SU-DHL-6 (cell line): ENCODE results near the gene LEF1.

Experiments used
- H2AFZ ChIP-seq: fragments of 200-600 bp; sonication (generic); 2 replicates; pipeline ENCODE4 v1.6.1; 2014; ENCODE audit warnings: low read depth, mild to moderate bottlenecking, moderate library complexity, mixed read lengths, antibody characterized with exemption, low read length; ENCODE audit not compliant: severe bottlenecking
- H3F3A ChIP-seq: fragments of 200-600 bp; shearing (Covaris generic); 2 replicates; pipeline ENCODE4 v1.6.0; 2016; ENCODE audit warnings: antibody characterized with exemption, mild to moderate bottlenecking; ENCODE audit not compliant: insufficient read depth
- H3K27ac ChIP-seq: fragments of 200-600 bp; sonication (generic); 2 replicates; pipeline ENCODE4 v1.5.1; 2016; ENCODE audit warnings: low read depth, mild to moderate bottlenecking, low read length, moderate library complexity, mixed read lengths
- H3K27me3 ChIP-seq: fragments of 200-600 bp; sonication (generic), shearing (Covaris generic); 2 replicates; pipeline ENCODE4 v1.6.0; 2014; ENCODE audit warnings: mild to moderate bottlenecking, low read length
- H3K36me3 ChIP-seq: fragments of 200-600 bp; sonication (generic); 2 replicates; pipeline ENCODE4 v1.6.1; 2014; ENCODE audit warnings: mild to moderate bottlenecking, low read length, mixed read lengths
- H3K4me2 ChIP-seq: fragments of 300-600, 200-600 bp; shearing (Covaris generic), sonication (generic); 2 replicates; pipeline ENCODE4 v1.6.0; 2014; ENCODE audit warnings: low read length, low read depth, mild to moderate bottlenecking; ENCODE audit not compliant: poor library complexity, severe bottlenecking
- H3K4me3 ChIP-seq: fragments of 200-600 bp; sonication (generic); 2 replicates; pipeline ENCODE4 v1.5.1; 2014; ENCODE audit warnings: antibody characterized with exemption, low read length, mild to moderate bottlenecking, mixed read lengths; ENCODE audit not compliant: insufficient read depth, poor library complexity, severe bottlenecking
- H3K79me2 ChIP-seq: fragments of 200-600 bp; sonication (generic); 2 replicates; pipeline ENCODE4 v1.6.1; 2014; ENCODE audit warnings: mild to moderate bottlenecking, low read length, moderate library complexity; ENCODE audit not compliant: insufficient read depth
- H3K9ac ChIP-seq: fragments of 200-600 bp; sonication (generic); 2 replicates; pipeline ENCODE4 v1.7.0; 2014; ENCODE audit warnings: mild to moderate bottlenecking, low read length
- H3K9me2 ChIP-seq: fragments of 200-600 bp; sonication (generic); replicated peaks from 2 replicates; pipeline ENCODE4 v1.6.1; 2014; ENCODE audit warnings: low read length; ENCODE audit not compliant: insufficient read depth
- H3K9me3 ChIP-seq: fragments of 200-600 bp; sonication (generic); 2 replicates; pipeline ENCODE4 v1.6.1; 2014; ENCODE audit warnings: low read length, mixed read lengths; ENCODE audit not compliant: insufficient read depth
- H4K20me1 ChIP-seq: fragments of 200-600 bp; sonication (generic); 2 replicates; pipeline ENCODE4 v1.6.1; 2014; ENCODE audit warnings: low read depth, mild to moderate bottlenecking, antibody characterized with exemption, low read length, moderate library complexity, mixed read lengths
- EZH2phosphoT487 ChIP-seq: fragments of 200-600 bp; sonication (generic), shearing (Covaris generic); conservative IDR thresholded peaks from 2 replicates; pipeline ENCODE4 v1.6.1; 2018; ENCODE audit warnings: mild to moderate bottlenecking, antibody characterized with exemption, low read length, moderate library complexity, mixed read lengths
- TF ChIP-seq, protein P1 (sequence below): fragments of 200-600 bp; sonication (generic); IDR thresholded peaks from one replicate; pipeline ENCODE4 v1.5.1; 2017; ENCODE audit warnings: antibody characterized with exemption, mild to moderate bottlenecking, low read length, moderate library complexity; ENCODE audit not compliant: insufficient read depth, poor library complexity, severe bottlenecking

LEF1 gene

DNA sequence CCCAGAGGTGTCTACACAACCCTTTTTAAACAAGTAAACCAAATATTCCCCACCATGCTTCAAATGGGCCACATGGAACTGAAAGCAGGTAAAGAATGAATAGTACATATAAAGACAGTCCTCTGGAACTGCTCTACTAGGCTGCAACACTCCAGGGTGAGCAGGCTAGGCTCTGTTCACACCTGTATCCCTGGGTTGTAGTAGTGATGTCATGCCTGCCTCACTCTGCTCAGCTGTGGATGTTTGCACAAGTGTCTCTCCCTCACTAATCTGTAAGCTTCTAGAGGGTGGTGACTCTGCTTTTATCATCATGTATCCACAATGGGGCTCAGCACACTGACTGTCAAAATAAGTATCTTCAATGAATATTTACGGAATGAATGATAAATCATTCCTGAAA, 20.4 kb downstream of the LEF1 start:
- Histone ChIP-seq H3K4me2 (no peak overlapping the region), H3K9me2 (no peaks in the 10 kb centered on the region), H3K27ac (no peak overlapping the region), H3K27me3 (no peaks in the 10 kb centered on the region), H3K9me3 (no peaks in the 10 kb centered on the region), H2AFZ (no peak overlapping the region), H3F3A (no peaks in the 10 kb centered on the region), H3K9ac (no peak overlapping the region), H4K20me1 (no peaks in the 10 kb centered on the region), H3K4me3 (no peak overlapping the region), H3K79me2 (peaks cover 54% of the 10 kb centered on the region; the same call in 1 of the 2 replicates), H3K36me3 (no peaks in the 10 kb centered on the region)
- TF ChIP-seq, protein P1, sequence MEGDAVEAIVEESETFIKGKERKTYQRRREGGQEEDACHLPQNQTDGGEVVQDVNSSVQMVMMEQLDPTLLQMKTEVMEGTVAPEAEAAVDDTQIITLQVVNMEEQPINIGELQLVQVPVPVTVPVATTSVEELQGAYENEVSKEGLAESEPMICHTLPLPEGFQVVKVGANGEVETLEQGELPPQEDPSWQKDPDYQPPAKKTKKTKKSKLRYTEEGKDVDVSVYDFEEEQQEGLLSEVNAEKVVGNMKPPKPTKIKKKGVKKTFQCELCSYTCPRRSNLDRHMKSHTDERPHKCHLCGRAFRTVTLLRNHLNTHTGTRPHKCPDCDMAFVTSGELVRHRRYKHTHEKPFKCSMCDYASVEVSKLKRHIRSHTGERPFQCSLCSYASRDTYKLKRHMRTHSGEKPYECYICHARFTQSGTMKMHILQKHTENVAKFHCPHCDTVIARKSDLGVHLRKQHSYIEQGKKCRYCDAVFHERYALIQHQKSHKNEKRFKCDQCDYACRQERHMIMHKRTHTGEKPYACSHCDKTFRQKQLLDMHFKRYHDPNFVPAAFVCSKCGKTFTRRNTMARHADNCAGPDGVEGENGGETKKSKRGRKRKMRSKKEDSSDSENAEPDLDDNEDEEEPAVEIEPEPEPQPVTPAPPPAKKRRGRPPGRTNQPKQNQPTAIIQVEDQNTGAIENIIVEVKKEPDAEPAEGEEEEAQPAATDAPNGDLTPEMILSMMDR: no peak
- TF ChIP-seq EZH2phosphoT487: no peak

DNA sequence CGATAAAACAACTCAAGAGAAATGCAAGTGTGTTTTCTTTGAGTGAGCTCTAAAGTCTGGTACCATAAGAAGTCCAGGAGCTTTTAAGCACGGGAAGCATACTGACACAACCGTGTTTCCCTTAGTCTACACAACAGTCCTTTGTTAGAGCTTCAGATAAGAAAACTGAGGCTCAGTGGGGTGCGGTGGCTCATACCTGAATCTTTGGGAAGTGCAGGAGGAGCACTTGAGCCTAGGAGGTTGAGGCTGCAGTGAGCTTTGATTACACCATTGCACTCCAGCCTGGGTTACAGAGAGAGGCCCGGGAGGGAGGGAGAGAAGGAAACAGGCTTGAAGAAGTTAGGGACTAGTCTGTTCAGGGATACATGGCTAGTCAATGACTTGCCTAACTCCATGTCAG, 21.9 kb downstream of the LEF1 start:
- TF ChIP-seq, protein P1: no peak
- TF ChIP-seq EZH2phosphoT487: no peak
- no peak overlapping the region for H3K4me3 ChIP-seq
- H2AFZ ChIP-seq: no peak overlapping the region
- peaks cover 68% of the 10 kb centered on the region; the same call in 1 of the 2 replicates for H3K79me2 ChIP-seq
- H4K20me1 ChIP-seq: no peaks in the 10 kb centered on the region
- no peaks in the 10 kb centered on the region for H3F3A ChIP-seq
- H3K4me2 ChIP-seq: no peak overlapping the region
- no peaks in the 10 kb centered on the region for H3K9me3 ChIP-seq
- no peaks in the 10 kb centered on the region for H3K9me2 ChIP-seq
- no peaks in the 10 kb centered on the region for H3K36me3 ChIP-seq
- H3K27ac ChIP-seq: no peak overlapping the region
- H3K27me3 ChIP-seq: no peaks in the 10 kb centered on the region
- H3K9ac ChIP-seq: no peak overlapping the region

DNA sequence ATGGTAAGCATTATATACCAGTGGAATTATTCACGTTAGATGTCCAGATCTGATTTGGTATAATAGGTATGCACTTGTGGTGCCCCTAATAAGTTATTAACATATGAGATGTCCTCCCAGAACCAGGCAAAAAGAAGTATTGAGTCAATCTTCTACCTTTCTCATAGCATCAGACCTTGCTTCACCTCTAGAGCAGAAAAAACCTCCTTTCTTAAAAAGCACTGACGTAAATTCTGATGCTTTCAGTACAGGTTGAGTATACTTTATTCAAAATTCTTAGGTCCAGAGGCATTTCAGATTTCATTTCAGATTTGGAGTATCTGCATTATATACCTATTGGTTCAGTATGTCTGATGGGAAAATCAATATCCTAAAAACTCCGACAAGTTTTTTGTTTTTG, 22.4 kb downstream of the LEF1 start:
- Histone ChIP-seq H3K27me3 (no peaks in the 10 kb centered on the region), H3K27ac (no peak overlapping the region), H3K4me3 (no peak overlapping the region), H3K9me2 (no peaks in the 10 kb centered on the region), H3K9ac (no peak overlapping the region), H3K36me3 (no peaks in the 10 kb centered on the region), H3F3A (no peaks in the 10 kb centered on the region), H3K79me2 (peaks cover 70% of the 10 kb centered on the region; the same call in 1 of the 2 replicates), H3K9me3 (no peaks in the 10 kb centered on the region), H2AFZ (no peak overlapping the region), H4K20me1 (no peaks in the 10 kb centered on the region), H3K4me2 (no peak overlapping the region)
- TF ChIP-seq, protein P1: no peak
- TF ChIP-seq EZH2phosphoT487: no peak
